HL-60 (cell line): ENCODE measurements around the gene WDR43.

Experiments used
- CTCF ChIP-seq: IDR thresholded peaks from one replicate; pipeline ENCODE4 v1.5.1; 2011; ENCODE audit warnings: low read length, control low read depth, inconsistent platforms; ENCODE audit not compliant: insufficient read depth
- GABPA ChIP-seq: IDR thresholded peaks from 2 replicates; pipeline ENCODE4 v1.6.1; 2012; ENCODE audit warnings: low read depth
- POLR2AphosphoS5 ChIP-seq: IDR thresholded peaks from 2 replicates; pipeline ENCODE4 v1.6.1; 2012; ENCODE audit warnings: low read depth
- SPI1 ChIP-seq: IDR thresholded peaks from 2 replicates; pipeline ENCODE4 v1.6.1; 2012; ENCODE audit warnings: low read depth, mild to moderate bottlenecking, borderline replicate concordance
- TF ChIP-seq, protein P1 (sequence below): IDR thresholded peaks from 2 replicates; pipeline ENCODE4 v1.6.1; 2012; ENCODE audit warnings: low read depth; ENCODE audit not compliant: insufficient replicate concordance

GRCh38 chr2:28991460-28991859 is 97.0 kb downstream of the WDR43 start:
- TF ChIP-seq CTCF (no peak), POLR2AphosphoS5 (no peak), SPI1 (no peak), GABPA (no peak)
- TF ChIP-seq, protein P1, sequence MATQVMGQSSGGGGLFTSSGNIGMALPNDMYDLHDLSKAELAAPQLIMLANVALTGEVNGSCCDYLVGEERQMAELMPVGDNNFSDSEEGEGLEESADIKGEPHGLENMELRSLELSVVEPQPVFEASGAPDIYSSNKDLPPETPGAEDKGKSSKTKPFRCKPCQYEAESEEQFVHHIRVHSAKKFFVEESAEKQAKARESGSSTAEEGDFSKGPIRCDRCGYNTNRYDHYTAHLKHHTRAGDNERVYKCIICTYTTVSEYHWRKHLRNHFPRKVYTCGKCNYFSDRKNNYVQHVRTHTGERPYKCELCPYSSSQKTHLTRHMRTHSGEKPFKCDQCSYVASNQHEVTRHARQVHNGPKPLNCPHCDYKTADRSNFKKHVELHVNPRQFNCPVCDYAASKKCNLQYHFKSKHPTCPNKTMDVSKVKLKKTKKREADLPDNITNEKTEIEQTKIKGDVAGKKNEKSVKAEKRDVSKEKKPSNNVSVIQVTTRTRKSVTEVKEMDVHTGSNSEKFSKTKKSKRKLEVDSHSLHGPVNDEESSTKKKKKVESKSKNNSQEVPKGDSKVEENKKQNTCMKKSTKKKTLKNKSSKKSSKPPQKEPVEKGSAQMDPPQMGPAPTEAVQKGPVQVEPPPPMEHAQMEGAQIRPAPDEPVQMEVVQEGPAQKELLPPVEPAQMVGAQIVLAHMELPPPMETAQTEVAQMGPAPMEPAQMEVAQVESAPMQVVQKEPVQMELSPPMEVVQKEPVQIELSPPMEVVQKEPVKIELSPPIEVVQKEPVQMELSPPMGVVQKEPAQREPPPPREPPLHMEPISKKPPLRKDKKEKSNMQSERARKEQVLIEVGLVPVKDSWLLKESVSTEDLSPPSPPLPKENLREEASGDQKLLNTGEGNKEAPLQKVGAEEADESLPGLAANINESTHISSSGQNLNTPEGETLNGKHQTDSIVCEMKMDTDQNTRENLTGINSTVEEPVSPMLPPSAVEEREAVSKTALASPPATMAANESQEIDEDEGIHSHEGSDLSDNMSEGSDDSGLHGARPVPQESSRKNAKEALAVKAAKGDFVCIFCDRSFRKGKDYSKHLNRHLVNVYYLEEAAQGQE = no peak
